Fibroblast of pulmonary artery (primary cell): ENCODE data around the gene MVB12B.

Experiments
- DNase-seq: peaks from one replicate; pipeline ENCODE4 v3.0.0-alpha.2; 2010; ENCODE audit warnings: low read depth
- H3K4me3 ChIP-seq: replicated peaks from 2 replicates; pipeline ENCODE4 v1.5.1; 2011; ENCODE audit warnings: low read depth, mild to moderate bottlenecking, control low read depth, low read length, moderate library complexity
- TF ChIP-seq, protein P1 (sequence below): IDR thresholded peaks from 2 replicates; pipeline ENCODE4 v1.5.1; 2011; ENCODE audit warnings: mild to moderate bottlenecking, control low read depth, low read length, inconsistent platforms; ENCODE audit errors: missing control alignments

MVB12B gene

DNA sequence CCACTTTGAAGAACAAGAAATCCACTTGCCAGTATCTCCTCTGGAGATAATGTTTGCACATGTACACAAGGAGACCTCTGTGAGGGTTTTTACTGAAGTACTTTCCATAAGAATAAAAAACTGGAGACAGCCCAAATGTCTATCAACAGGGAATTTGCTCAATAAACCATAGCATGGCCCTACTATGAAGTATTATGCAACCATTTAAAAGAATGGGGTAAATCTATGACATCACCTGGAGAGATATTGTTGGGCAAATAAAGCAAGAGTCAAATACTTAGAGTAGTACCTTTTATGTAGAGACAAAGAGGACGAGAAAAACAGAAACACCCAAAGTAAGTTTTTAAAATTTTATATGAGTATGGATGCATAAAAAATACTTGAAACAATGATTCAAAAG is 23.9 kb upstream of the MVB12B start:
- TF ChIP-seq, protein P1, sequence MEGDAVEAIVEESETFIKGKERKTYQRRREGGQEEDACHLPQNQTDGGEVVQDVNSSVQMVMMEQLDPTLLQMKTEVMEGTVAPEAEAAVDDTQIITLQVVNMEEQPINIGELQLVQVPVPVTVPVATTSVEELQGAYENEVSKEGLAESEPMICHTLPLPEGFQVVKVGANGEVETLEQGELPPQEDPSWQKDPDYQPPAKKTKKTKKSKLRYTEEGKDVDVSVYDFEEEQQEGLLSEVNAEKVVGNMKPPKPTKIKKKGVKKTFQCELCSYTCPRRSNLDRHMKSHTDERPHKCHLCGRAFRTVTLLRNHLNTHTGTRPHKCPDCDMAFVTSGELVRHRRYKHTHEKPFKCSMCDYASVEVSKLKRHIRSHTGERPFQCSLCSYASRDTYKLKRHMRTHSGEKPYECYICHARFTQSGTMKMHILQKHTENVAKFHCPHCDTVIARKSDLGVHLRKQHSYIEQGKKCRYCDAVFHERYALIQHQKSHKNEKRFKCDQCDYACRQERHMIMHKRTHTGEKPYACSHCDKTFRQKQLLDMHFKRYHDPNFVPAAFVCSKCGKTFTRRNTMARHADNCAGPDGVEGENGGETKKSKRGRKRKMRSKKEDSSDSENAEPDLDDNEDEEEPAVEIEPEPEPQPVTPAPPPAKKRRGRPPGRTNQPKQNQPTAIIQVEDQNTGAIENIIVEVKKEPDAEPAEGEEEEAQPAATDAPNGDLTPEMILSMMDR: no peak
- H3K4me3 ChIP-seq: no peak overlapping the region
- DNase-seq: no peak

DNA sequence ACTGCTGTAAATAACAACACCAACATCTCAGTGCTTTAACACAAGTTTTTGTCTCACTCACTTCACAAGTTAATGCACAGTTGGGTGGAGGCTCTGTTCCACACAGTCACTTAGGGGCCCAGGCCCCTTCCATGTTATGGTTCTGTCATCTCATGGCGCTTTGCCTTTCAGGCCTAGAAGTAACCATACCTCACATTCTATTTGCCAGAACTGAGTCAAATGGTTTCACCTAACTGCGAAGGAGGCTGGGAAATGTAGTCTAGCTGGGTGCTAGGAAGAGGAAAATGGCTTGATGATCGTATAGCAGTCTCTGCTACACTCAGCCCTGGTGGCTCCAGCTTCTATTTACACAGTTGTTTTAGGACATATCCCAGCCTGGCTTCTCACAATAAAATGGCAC is 23.1 kb upstream of the MVB12B start:
- no peak overlapping the region for H3K4me3 ChIP-seq
- TF ChIP-seq, protein P1: no peak
- no peak for DNase-seq

DNA sequence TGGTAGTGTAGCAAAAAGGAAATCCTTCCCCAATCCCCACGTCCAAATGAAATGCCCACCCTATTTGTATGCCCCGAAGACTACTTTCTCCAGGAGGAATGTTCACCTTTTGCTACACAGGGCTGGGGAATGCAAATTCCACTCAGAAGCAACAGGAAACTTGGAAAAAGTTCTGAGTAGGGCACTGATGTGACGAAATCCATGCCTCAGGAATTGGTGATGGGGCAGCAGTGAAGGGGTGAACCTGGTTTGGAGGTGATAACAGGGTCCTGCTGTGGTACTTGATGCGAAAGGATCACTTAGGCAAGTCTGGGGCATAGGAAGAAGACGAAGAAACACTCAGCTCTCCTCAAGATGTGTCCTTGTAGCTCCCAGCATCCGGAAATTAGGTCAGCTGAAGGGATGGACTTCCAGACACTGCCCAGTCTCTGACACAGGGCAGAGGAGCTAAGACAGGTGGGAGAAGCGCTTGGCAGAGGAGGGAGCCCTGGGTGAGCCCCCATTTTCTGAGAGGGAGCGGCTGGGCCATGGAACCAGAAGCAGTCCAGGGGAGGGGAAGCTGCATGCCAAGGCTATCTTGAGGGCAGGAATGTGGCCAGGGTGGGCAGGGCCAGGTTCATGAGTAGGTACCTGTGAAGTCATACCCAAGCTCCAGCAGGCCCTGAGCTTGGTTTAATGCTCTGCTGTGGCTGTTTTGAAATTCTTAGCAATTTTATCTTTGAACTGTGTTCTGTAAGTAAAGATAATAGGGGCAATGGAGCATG is 22.2 kb upstream of the MVB12B start:
- no peak overlapping the region for H3K4me3 ChIP-seq
- TF ChIP-seq, protein P1: no peak
- no peak for DNase-seq

DNA sequence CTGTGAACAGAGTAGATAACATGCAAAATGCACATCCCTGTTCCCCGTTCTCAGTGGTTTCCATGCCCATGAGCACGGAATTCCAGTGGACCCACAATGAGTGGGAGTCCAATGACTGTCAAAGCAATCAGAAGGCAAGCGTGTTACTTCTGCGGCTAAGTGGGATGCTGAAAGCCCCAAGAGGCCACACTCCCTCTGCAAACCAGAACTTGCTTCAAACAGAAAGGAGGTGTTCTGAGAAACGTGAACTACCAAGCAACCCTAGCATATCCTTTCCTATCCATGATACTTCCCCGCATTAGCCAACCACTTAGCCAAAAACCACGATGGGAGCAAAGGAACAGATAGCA is 21.7 kb upstream of the MVB12B start:
- DNase-seq: no peak
- H3K4me3 ChIP-seq: no peak overlapping the region
- TF ChIP-seq, protein P1: no peak

DNA sequence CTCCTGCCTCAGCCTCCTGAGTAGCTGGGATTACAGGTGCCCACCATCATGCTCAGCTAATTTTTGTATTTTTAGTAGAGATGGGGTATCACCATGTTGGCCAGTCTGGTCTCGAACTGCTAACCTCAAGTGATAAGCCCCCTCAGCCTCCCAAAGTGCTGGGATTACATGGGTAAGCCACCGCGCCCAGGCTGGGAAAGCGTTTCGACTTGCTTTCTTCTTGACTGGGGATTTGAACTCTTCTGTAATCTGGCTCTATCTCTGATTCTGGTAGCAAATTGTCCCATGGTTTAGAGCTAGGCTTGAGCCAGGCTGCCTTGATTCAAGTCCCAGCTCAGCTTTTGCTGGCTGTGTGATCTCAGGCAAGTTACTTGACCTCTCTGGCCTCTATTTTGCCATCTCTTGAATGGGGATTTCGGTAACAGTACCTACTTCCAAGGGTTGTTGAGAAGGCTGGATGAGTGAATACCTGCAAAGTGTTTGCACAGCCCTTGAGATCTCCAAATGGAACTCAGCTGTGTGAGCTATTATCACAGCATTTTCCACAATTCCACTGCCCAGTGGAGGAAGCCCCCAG is 20.5 kb upstream of the MVB12B start:
- H3K4me3 ChIP-seq: no peak overlapping the region
- TF ChIP-seq, protein P1: no peak

DNA sequence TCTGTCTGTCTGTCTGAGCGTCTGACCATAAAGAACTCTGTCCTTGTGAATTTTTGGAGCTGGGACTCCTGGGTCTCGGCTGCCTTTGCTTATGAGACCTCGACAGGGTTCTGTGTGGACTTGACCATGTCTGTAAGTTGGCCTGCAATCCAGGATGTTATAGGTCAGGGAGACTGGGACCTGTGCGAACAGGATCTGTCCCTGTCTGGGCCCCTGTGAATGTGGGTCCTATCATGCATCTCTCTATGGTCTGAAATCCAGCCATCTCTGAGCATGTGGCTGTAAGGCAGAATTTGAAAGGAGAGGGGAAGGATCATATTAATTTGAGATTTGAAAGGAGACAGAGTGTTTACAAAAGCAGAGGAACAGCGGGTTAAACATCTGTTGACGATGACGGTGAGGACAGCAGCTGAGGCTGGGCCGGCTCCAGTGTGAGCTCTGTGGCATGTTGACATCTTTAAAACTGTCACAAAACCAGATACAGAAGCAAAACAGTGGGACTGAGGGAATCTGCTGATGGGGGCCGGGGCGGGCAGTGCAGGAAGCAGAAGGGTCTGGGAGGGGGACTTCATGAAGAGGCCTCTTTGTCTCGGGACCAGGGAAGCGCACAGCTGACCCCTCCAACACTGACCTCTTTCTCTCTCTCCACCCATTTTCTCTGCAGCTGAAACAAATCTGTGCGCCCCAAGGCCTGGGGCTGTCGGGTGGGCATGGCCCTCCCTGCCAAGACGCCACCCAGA is 19.1 kb upstream of the MVB12B start:
- H3K4me3 ChIP-seq: no peak overlapping the region
- TF ChIP-seq, protein P1: no peak
- DNase-seq: no peak

More for the DNA sequence above, 20.5 kb upstream of the MVB12B start:
- no peak for DNase-seq
